Spleen (tissue), 11 donors: ENCODE results near the gene EIF3L. TPM values are rescaled to one million over a fixed set of nuclear protein-coding genes. Genes with fewer than 3 reads are reported as not detected.
A peak's percentile ranks its signal among the peaks of the same experiment; 100 is the strongest.

Experiments
- DNase-seq: peaks from one replicate; pipeline ENCODE4 v3.0.0-alpha.2; 2020
- H3K27ac ChIP-seq, 8 donors: fragments of 200-600 bp; sonication (generic) in 7 of 8; 1 replicate in 4 of 8; 2 replicates in 4 of 8; pipeline versions ENCODE4 v1.5.0 to v1.8.0; 2016 to 2021; ENCODE audit warnings: inconsistent platforms in 4 of 8, mild to moderate bottlenecking in 4 of 8, moderate library complexity in 1 of 8
- H3K27me3 ChIP-seq, 7 donors: fragments of 200-600 bp; sonication (generic) in 6 of 7; replicated peaks in 1 of 7; 1 replicate in 4 of 7; 2 replicates in 3 of 7; pipeline versions ENCODE4 v1.5.0 to v1.8.0; 2016 to 2021; ENCODE audit warnings: inconsistent platforms in 3 of 7, mild to moderate bottlenecking in 1 of 7
- H3K36me3 ChIP-seq, 6 donors: fragments of 200-600 bp; sonication (generic) in 5 of 6; 1 replicate in 4 of 6; 2 replicates in 2 of 6; pipeline versions ENCODE4 v1.5.0 to v1.8.0; 2016 to 2021; ENCODE audit warnings: inconsistent platforms in 2 of 6
- H3K4me1 ChIP-seq, 6 donors: fragments of 200-600 bp; sonication (generic) in 5 of 6; 1 replicate in 3 of 6; 2 replicates in 3 of 6; pipeline versions ENCODE4 v1.5.0 to v1.8.0; 2016 to 2021; ENCODE audit warnings: inconsistent platforms in 3 of 6
- H3K4me3 ChIP-seq, 8 donors: fragments of 200-600 bp; sonication (generic) in 7 of 8; 1 replicate in 4 of 8; 2 replicates in 4 of 8; pipeline versions ENCODE4 v1.5.0 to v1.8.0; 2016 to 2021; ENCODE audit warnings: inconsistent platforms in 4 of 8, mild to moderate bottlenecking in 4 of 8, moderate library complexity in 2 of 8
- H3K9me3 ChIP-seq, 8 donors: fragments of 200-600 bp; sonication (generic) in 7 of 8; 1 replicate in 4 of 8; 2 replicates in 4 of 8; pipeline versions ENCODE4 v1.5.0 to v1.8.0; 2016 to 2021; ENCODE audit warnings: inconsistent platforms in 4 of 8
- POLR2A ChIP-seq, 3 donors: fragments of 450-650 bp; IDR thresholded peaks; one replicate each; pipeline ENCODE4 v1.5.1; 2017; ENCODE audit warnings: antibody characterized with exemption in 3 of 3, mild to moderate bottlenecking in 1 of 3
- POLR2AphosphoS5 ChIP-seq, 3 donors: sonication (generic); formaldehyde crosslinking; IDR thresholded peaks; one replicate each; pipeline ENCODE4 v1.5.1; 2017; ENCODE audit warnings: antibody characterized with exemption in 3 of 3
- WGBS, 5 donors: extraction: QIAGEN DNeasy Blood & Tissue Kit in 3 of 5; methylation state at CpG; one replicate each; pipeline versions ENCODE4 v1.1.5 to v1.1.7; 2013 to 2018; 5-methylcytosine and 5-hydroxymethylcytosine counted together
- intact Hi-C: fragments of 100-400 bp; cut with DNase I; formaldehyde crosslinking; loops from one replicate; pipeline ENCODE4 v1.15.0; 2023; ENCODE audit warnings: low total_unique reads
- polyA plus RNA-seq, 3 donors: library from polyadenylated mRNA; stranded (reverse); fragments of 200-250 nt; gene quantifications; one replicate each; pipeline ENCODE4 v1.2.1, GENCODE V29; 2013
- total RNA-seq, 7 donors: library from RNA; depleted of rRNA in 3 of 7; stranded (reverse); fragments of >200 nt in 3 of 7; fragmentation: NEBNext Ultra II Directional in 4 of 7; extraction: Animal tissue kit (Norgen Biotek cat#: 25700) in 4 of 7; gene quantifications; one replicate each; pipeline versions ENCODE4 v1.1.0 to v1.2.1, GENCODE V29; 2016 to 2021
- TF ChIP-seq, protein P1 (sequence below), 11 experiments: fragments of 200-600 bp in 7 of 11; fragments of 450-650 bp in 4 of 11; sonication (generic) in 4 of 11; IDR thresholded peaks in 8 of 11; conservative IDR thresholded peaks in 3 of 11; 1 replicate in 7 of 11; 2 replicates in 4 of 11; pipeline versions ENCODE4 v1.4.0 to v1.8.0; 2016 to 2021; ENCODE audit warnings: antibody characterized with exemption in 11 of 11, inconsistent platforms in 4 of 11, mild to moderate bottlenecking in 1 of 11
- donor health status: healthy with polysubstance abuse.
- donor health status: DM: no; HTN: no; CAD: no; lungs with moderate emphysema.
- donor health status: DM: no; HTN: no; CAD: no.
- donor health status: Bipolar disorder and iron deficiency.
- donor health status: healthy.
- donor health status: DM: no; HTN: no; CAD: no.
- donor health status: DM: yes; HTN: yes; CAD: no.

The EIF3L gene
- total and polyA plus RNA-seq, 10 donors = 254 to 407 (median 334) TPM

DNA sequence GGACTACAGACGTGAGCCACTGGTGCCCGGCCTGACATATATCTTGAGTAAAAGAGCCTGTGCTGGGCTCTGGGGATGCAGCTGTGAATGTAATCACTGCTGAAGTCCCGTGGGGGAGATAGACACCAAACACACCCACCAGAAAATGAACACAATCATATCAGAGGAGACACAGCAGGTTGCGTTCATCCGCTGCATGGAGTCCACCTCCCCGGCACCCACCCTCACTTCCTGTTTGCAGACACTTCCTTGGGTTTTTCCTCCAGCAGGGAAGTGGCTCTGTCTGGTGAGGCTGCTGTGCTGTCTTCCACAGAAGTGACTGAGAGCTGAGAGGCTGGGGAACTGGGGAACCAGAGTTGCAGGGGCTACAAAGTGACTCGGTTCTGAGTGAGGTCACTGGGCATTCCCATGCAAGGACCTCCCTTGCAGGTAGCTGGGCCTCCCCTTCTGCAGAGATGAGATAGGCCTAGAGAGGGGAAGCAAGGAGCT is 64.1 kb downstream of the EIF3L start:
- H3K27ac ChIP-seq = no peak overlapping the region
- H3K4me1 ChIP-seq = peaks cover 0 to 22% (median 3%) of the 10 kb centered on the region in 6 donors
- 28 to 75% (median 71%) methylated on average over 4 to 7 of the region's 7 CpGs for WGBS, 5 donors
- peaks cover 0 to 84% (median 28%) of the 10 kb centered on the region in 6 donors for H3K36me3 ChIP-seq
- no peaks in the 10 kb centered on the region for H3K9me3 ChIP-seq
- intact Hi-C loops = no loop called here
- DNase-seq = no peak
- H3K27me3 ChIP-seq = no peaks in the 10 kb centered on the region
- no peak overlapping the region for H3K4me3 ChIP-seq
- TF ChIP-seq, protein P1, sequence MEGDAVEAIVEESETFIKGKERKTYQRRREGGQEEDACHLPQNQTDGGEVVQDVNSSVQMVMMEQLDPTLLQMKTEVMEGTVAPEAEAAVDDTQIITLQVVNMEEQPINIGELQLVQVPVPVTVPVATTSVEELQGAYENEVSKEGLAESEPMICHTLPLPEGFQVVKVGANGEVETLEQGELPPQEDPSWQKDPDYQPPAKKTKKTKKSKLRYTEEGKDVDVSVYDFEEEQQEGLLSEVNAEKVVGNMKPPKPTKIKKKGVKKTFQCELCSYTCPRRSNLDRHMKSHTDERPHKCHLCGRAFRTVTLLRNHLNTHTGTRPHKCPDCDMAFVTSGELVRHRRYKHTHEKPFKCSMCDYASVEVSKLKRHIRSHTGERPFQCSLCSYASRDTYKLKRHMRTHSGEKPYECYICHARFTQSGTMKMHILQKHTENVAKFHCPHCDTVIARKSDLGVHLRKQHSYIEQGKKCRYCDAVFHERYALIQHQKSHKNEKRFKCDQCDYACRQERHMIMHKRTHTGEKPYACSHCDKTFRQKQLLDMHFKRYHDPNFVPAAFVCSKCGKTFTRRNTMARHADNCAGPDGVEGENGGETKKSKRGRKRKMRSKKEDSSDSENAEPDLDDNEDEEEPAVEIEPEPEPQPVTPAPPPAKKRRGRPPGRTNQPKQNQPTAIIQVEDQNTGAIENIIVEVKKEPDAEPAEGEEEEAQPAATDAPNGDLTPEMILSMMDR (IDR thresholded peaks at IDR 0.05 in 8 of 11, conservative IDR thresholded peaks at IDR 0.05 in 3 of 11) = no peak
- TF ChIP-seq POLR2A (IDR thresholded peaks at IDR 0.05) = no peak
- TF ChIP-seq POLR2AphosphoS5 (IDR thresholded peaks at IDR 0.05) = no peak

DNA sequence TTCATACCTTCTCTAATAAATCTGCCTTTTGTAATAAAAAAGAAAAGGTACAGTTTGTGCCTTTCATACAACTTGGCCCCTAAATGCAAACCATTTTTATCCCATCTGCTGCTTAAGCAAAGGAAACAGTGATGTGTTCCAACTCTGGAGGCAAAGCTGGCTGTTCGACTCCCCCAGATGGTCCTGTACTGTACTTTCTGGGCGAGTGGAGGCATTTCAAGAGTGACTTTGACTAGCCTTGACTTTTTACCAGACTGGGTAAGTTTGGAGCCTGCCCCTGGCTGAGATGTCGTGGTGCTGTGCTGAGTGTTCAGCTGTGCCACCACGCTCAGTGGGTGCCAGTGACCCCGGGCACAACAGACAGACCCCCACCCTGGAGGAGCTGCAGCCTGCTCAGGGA is 67.1 kb downstream of the EIF3L start:
- intact Hi-C loops = no loop called here
- WGBS, 5 donors = 91 to 97% (median 94%) methylated on average over 5 of the region's 5 CpGs
- DNase-seq = no peak
- H3K4me1 ChIP-seq = peaks cover 4 to 48% (median 19%) of the 10 kb centered on the region in 6 donors
- no peak overlapping the region for H3K4me3 ChIP-seq
- peaks cover 0 to 93% (median 35%) of the 10 kb centered on the region in 6 donors for H3K36me3 ChIP-seq
- H3K9me3 ChIP-seq = no peaks in the 10 kb centered on the region
- H3K27me3 ChIP-seq = no peaks in the 10 kb centered on the region
- no peak overlapping the region for H3K27ac ChIP-seq
- TF ChIP-seq, protein P1 (IDR thresholded peaks at IDR 0.05 in 8 of 11, conservative IDR thresholded peaks at IDR 0.05 in 3 of 11) = no peak
- TF ChIP-seq POLR2AphosphoS5 (IDR thresholded peaks at IDR 0.05) = no peak
- TF ChIP-seq POLR2A (IDR thresholded peaks at IDR 0.05) = no peak

DNA sequence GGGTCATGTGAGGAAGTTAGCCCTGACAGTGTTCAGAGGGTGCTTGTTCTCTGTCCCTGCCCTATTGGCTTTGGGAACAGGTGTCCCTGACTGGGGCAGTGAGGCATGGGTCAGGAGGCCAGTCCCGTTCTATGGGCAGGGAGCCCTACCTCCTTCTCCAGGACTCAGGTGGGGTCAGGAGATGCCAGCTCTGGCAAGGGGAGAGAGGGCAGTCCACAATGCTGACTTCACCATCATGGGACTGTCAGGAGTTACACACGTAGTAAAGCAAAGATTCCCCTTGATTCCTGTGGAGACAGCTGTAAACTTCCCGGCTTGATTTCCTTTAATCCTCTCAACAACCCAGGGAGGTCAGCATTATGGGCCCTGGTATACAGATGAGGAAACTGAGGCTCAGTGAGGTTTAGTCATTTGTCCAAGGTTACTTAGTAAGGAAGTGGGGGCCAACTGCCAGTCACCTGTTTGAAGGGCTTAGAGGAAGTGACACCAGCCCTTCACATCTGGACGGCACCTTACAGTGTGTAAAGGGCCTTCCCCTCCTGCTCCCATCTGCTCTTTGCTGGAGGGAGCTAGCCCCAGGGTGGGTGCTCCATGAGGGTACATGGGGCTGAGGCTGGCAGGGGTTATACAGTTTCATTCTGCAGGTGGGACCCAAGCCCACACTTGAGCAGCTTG is 68.8 kb downstream of the EIF3L start:
- peaks cover 0 to 92% (median 43%) of the 10 kb centered on the region in 6 donors for H3K36me3 ChIP-seq
- TF ChIP-seq POLR2A (IDR thresholded peaks at IDR 0.05) (no peak), POLR2AphosphoS5 (IDR thresholded peaks at IDR 0.05) (no peak)
- TF ChIP-seq, protein P1 (IDR thresholded peaks at IDR 0.05 in 8 of 11, conservative IDR thresholded peaks at IDR 0.05 in 3 of 11) = no peak
- no peak overlapping the region for H3K27ac ChIP-seq
- 59 to 80% (median 76%) methylated on average over 4 of the region's 4 CpGs for WGBS, 5 donors
- no peak overlapping the region for H3K4me3 ChIP-seq
- H3K4me1 ChIP-seq = peaks cover 4 to 35% (median 19%) of the 10 kb centered on the region in 6 donors
- no peak for DNase-seq
- H3K9me3 ChIP-seq = no peaks in the 10 kb centered on the region
- no peaks in the 10 kb centered on the region for H3K27me3 ChIP-seq
- intact Hi-C loops = no loop called here

DNA sequence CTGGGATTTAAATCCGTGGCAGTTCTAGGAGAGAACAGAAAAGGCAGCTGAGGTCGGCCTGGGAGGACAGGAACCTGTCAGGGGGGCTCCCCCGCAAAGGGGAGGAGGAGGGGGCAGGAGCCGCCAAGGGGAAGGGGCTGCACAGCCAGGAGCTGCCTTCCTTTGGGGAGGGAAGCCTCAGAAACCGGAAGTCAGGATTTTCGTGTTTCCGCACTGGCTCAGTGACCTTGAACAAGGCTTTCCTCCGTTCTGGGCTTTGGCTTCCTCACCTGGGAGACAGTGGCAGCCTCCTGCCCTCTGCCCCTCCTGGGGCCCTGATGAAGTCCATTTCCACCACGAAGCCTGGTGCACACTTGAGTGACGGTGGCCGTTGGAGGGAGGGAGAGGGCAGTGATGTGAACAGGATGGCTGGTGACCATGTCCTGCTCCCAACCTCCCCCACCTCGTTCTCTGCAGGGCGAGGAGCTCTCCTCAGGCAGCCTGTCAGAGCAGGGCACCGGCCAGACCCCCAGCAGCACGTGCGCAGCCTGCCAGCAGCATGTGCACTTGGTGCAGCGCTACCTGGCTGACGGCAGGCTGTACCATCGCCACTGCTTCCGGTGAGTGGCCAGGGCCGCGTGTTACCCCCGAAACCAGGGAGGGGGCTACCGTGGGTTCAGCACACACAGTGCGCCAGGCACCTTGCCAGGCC is 69.5 kb downstream of the EIF3L start:
- intact Hi-C loops = no loop called here
- TF ChIP-seq POLR2AphosphoS5 (IDR thresholded peaks at IDR 0.05) = peak in 1 of 3 donors; percentile 10
- TF ChIP-seq, protein P1 (IDR thresholded peaks at IDR 0.05 in 8 of 11, conservative IDR thresholded peaks at IDR 0.05 in 3 of 11) = no peak
- 67 to 82% (median 79%) methylated on average over 12 to 25 of the region's 25 CpGs for WGBS, 5 donors
- DNase-seq = no peak
- Histone ChIP-seq H3K27ac (peak overlapping the region in 1 of 8 donors; percentile 5), H3K4me1 (peaks cover 4 to 30% (median 19%) of the 10 kb centered on the region in 6 donors), H3K4me3 (no peak overlapping the region), H3K9me3 (no peaks in the 10 kb centered on the region), H3K27me3 (no peaks in the 10 kb centered on the region), H3K36me3 (peaks cover 0 to 92% (median 41%) of the 10 kb centered on the region in 6 donors)
